Fibroblast of pulmonary artery (primary cell): ENCODE measurements around the gene ANAPC10.

ENCODE experiments used
- DNase-seq: peaks from one replicate; pipeline ENCODE4 v3.0.0-alpha.2; 2010; ENCODE audit warnings: low read depth
- H3K4me3 ChIP-seq: replicated peaks from 2 replicates; pipeline ENCODE4 v1.5.1; 2011; ENCODE audit warnings: low read depth, mild to moderate bottlenecking, control low read depth, low read length, moderate library complexity
- CTCF ChIP-seq: IDR thresholded peaks from 2 replicates; pipeline ENCODE4 v1.5.1; 2011; ENCODE audit warnings: mild to moderate bottlenecking, control low read depth, low read length, inconsistent platforms; ENCODE audit errors: missing control alignments

ANAPC10 gene

GRCh38 chr4:145108128-145108527 is 10.1 kb upstream of the ANAPC10 start:
- TF ChIP-seq CTCF, result no peak

GRCh38 chr4:145107126-145107525 is 9.1 kb upstream of the ANAPC10 start:
- no peak overlapping the region for H3K4me3 ChIP-seq
- DNase-seq, result no peak
- no peak for TF ChIP-seq CTCF

More at GRCh38 chr4:145108128-145108527, 10.1 kb upstream of the ANAPC10 start:
- DNase-seq, result no peak
- no peak overlapping the region for H3K4me3 ChIP-seq

GRCh38 chr4:145103496-145103895 is 5.5 kb upstream of the ANAPC10 start:
- DNase-seq, result no peak
- no peak overlapping the region for H3K4me3 ChIP-seq
- no peak for TF ChIP-seq CTCF

- no peak for DNase-seq
- no peak overlapping the region for H3K4me3 ChIP-seq
- TF ChIP-seq CTCF, result no peak
Observed at GRCh38 chr4:145102619-145103018, 4.6 kb upstream of the ANAPC10 start.

GRCh38 chr4:145101091-145101490 is 3.1 kb upstream of the ANAPC10 start:
- TF ChIP-seq CTCF, result no peak
- no peak overlapping the region for H3K4me3 ChIP-seq
- no peak for DNase-seq

GRCh38 chr4:145099653-145100052 is 1.7 kb upstream of the ANAPC10 start:
- H3K4me3 ChIP-seq, result peak overlapping the region; percentile 70
- no peak for TF ChIP-seq CTCF
- DNase-seq, result peak; percentile 32

- peak; percentile 62 for DNase-seq
- no peak for TF ChIP-seq CTCF
- peak overlapping the region; percentile 70 for H3K4me3 ChIP-seq
Observed at GRCh38 chr4:145098675-145099037, 660 bp upstream of the ANAPC10 start.
